ENCODE results near the gene CFAP20.
"Not testable (repeated sequence)": the region's sequence is repeated elsewhere in the genome, so short reads cannot be mapped to it uniquely, and the experiment has no call there.

Gene CFAP20

DNA sequence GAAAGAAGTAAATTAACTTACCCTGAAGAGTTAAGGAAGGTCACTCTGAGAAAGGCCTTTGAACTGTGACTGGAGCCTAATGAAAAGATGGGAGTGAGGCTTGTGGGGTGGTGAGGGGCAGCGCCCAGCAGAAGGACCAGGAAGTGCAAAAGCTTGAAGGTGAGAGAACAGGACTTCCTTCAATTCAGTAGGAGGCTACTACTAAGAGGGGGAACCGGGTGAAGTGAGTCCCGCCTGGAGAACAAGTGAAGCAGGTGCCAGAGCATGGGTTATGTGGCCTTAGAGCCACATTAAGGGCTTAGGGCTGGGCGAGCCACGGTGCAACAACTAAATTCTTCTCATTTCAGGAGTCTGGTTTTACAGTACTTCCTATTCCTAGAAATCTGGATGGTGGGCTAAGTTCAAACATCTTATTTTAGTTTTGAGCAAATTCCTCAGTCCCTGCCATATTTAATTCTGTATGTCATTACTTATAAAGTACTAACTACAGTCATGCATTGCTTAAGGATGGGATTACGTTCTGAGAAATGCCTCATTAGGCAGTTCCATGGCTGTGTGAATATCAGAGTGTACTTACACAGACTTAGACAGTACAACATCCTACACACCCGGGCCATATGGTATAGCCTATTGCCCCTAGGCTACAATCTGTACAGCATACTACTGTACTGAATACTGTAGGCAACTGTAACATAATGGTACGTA is 5.1 kb downstream of the CFAP20 start:
- DNase-seq, result no peak

DNA sequence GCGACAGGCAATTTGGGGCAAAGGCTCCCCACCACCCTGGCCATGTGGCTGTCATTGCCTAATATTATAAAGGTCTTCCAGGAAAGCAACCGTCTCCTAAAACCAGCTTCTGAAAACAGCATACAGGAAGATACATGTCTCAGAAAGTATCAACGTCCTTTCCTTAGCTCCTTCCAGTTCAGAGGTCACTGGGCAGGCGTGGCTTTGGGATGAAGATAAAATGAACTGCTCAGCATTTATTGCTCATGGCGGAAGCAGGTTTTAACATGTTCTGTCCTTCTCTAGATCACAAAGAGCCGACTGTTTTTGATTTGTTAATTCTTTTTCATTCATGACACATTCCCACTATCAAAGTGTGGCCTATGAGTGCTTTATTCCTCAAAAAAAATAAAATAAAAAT is 8.0 kb downstream of the CFAP20 start:
- no peak for DNase-seq

DNA sequence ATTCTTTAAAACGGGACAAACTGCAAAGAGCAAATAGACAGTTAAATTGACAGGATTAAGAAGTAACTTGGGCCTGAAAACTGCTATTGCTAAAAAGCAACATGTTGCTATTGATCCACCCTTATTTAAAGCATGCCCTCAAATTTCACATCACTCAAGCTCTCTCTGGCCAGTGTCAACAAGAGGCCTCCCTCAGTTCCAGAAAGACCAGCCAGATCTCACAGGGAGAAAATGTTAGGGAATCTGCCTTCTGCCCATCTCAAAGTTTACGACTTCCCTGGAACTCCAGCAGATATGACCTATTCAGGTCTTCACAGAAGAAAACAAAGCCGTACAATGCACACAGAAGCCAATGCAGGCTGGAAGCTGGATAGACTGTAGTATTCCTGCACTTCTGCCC is 8.9 kb downstream of the CFAP20 start:
- DNase-seq, result no peak

DNA sequence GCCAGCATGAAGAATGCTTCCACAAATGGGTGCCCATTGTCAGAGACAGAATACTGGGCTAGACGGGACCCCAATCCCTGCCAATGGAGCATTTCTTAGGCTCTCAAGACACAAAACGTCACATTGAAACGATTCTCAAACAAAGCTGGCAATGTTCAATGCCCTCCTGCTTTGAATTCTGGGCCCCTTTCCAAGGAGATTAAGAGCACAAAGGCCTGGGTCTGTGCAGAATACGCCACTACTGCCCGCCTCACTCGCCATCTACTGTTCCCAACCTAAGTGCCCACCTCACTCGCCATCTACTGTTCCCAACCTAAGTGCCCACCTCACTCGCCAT is 9.7 kb downstream of the CFAP20 start:
- no peak for DNase-seq

DNA sequence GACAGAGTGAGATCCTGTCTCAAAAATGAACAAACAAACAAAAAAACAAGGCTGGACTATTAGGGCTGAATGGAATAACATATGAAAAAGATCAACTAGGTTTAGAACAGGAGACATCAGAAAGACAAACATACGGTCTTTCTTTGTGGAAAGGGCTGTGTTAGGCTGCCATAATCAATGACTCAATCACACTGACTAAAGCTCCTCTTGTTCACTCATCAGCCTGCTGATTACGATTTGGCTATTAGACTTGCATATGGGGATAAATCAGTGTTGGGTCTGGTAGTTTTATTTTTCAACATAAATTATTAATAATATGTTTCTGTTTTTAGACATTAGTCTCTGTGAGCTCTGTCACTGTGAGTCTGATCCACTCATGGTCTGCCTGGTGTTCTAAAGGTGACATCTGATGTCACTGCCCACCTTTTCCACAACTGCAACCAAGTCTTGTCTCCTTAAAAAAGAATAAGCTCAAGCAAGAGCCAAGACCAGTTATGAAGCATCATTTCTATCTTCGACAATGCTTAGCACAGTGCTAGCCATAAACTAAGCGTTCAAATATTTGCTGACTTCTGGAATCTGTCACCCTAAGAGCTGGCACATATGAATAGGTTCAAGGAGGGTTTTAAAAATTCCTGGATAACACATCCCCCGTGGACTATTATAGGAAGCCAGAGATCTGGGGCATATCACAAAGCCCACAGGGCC is 10.2 kb downstream of the CFAP20 start:
- DNase-seq, result no peak

DNA sequence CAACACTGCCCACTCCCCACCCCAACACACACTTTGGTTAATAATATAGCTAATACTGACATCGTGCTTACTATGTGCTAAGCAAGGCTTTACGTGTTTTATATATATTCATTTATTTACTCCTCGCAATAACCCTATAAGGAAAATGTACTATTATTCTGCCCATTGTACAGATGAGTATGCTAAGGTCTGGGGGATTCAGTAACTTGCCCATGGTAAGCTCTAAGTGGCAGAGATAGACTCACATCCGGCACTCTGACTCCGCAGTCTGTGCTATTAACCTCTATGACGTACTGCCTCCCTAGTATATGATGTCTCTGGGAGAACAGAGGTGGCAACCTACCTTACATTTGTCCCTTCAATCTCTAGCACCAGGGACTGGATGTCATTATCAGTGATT is 12.7 kb downstream of the CFAP20 start:
- no peak for DNase-seq

DNA sequence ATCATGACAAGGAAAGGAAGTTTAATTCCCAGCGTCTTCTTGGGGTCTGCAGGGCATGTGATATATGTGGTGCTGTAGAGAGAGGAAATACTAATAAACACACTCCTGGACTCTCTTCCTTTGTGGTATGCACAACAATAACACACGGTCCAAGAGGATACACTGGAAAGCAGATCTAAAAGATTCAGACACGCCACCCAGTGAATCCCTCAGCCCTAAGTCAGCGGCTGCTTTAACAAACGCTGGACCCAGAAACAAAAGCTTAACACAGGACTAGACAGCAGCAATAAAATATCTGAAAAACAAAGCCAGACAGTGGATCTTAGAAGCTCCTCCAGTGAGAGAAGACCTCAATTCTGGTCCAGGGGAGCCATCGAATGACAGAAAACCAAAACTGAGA is 13.1 kb downstream of the CFAP20 start:
- DNase-seq, result no peak

DNA sequence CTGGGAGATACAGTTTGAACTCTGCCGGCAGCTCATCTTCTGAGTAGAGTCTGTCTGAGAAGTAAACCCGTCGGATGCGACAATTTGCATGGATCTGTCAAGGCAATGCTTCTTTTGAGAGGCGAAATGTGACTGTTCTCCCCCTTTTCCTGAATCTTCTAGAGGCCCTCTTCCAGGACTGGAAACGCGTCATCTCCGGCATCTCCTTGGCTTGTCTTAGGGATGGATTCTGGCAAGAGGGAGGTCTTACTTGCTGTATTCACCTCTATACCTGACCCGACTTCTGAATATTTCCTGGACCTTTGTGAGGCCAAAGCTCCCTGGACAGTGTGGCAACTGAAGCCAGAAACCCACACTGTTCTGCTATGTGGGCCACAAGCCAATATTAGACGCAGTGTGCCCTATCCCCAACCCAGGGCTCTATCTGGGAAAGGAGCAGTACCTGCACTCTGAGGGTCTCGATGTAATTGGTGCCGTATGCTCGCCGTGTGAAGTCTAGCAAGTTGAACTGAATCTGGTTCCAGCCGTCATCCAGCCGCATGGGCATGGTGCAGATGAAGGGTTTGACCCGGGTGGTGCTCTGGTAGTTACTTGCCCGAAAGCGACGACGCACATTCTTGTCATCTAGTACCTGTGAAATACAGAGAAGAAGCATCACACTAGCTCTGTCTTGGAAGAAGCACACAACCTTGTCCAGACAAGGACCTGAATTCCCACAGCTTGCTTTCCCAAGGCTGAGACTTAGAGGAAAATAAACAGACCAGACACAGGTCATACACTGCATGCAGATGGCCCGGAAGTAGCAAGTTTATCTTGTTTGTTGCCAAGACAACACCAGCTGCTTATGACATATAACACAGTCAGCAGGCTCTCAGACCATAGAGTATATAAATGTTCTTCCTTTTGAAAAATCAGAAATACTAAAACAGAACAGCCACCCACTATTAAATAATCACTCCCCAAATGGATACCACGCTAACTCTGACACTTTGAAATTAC is 14.1 kb downstream of the CFAP20 start:
- no peak for DNase-seq

DNA sequence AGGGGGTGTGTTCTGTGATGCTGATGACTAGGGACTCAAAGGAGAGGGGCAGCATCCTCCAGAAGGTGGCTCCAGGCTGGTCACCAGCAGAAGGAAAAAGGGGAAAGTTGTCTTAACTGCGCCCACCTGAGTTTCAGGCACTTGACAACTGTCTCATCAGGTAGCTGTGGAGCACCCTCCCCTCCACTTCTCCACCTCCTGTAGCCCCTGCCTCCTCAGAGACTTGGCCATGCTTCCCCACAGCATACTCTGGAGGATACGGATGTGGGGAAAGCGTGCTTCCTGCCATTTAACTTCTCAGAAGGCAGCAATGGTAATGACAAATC is 17.9 kb downstream of the CFAP20 start:
- DNase-seq, result no peak

DNA sequence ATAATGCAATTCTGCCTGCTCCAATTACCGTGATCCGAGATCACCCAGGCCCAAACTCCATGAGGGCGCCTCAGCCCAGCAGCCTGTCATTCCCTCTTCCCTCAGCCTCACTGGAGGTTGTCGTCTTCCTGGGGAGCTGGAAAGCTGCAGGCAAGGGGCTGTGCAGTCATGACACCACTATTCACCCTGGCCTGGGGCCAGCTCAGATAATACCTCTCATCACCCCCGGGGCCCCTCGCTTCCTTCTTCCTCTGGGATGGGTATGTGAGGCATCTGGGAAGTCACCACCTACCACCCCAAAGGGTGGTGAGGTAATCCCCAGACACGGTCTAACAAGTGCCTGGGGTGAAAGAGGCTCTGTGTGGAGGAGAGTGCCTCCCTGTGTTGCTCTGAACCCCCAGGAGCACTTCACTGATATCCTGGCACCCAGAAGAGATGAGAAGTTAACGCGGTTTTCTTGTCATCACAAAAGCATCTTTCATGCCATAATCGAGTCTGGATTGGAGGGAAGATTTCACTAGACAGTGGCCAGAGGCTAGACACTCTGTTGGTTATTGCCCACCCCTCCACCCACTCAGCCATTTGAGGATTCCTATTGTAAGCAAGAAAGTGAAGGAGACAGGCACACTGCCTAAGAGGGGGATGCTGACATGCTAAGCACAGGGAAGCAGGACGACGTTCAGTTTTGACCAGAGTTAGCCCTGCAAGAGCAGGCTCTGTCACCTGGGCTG is 18.4 kb downstream of the CFAP20 start:
- no peak for DNase-seq

DNA sequence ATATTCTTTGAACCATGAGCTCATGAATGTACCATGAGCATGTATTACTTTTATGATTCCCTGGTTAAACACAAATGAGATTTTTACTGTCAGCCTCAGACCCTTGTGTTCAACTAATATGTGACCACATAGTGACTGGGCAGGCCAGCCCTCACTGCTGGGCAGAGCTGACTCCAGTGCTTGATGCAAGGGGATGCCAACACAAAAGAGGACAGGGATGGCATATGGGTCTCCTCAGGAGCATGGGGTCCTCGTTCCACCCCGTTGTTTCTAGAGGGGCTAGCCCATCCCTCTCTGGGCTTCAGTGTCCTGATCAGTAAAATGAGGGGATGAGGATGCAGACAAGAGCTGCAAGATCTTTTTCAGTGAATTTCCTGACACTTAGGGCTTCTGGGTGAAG is 19.3 kb downstream of the CFAP20 start:
- no peak for DNase-seq

DNA sequence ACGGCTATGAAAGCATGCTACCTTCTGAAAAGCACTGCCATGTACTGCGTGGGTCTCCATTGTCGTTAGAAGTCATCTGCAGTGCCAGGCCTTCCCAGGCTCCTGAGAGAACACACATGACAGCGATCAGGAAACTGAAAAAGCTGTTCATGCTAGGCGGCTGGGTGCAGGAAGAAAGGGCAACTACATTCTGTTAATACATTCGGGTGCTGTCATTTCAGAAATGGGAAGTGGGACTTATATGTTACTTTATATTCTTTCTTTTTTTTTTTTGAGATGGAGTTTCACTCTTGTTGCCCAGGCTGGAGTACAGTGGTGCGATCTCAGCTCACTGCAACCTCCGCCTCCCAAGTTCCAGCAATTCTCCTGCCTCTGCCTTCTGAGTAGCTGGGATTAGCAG is 19.9 kb downstream of the CFAP20 start:
- DNase-seq, result no peak

DNA sequence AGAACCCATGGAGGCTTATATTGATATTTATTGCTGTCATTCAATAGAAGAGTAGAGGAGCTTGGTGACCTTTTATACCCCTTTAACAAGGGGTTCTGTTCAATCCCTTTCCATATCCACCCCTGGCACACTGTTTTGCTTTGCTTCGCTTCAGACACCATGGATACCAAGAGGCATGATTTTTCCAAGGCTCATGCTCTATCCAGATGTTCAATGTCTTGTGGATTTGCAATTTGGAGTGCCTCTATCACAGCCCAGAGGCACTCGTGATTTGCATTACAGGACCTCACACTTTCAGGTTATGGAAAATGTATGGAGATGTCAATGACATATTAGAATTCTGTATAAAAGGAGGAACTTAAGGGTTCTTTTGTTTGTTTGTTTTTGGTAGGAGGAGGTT is 21.5 kb downstream of the CFAP20 start:
- DNase-seq, result no peak

DNA sequence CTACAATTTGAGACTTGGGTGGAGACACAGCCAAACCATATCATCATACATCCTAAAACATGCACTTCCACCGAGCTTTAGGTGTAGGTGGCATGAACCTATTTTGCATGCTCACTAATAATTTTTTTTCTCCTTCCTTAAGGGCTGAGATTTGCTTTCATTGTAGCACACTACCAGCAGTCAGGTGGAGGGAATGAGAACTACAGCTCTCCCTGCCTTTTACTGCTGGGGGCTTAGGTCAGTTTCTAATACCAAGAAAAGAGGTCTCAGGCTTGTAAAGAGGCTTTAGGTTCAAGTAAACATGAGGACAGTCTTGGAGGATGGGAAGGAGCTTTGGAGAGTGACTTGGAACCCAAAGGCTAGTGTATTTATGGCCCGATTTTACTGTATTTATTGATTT is 22.0 kb downstream of the CFAP20 start:
- DNase-seq, result no peak

DNA sequence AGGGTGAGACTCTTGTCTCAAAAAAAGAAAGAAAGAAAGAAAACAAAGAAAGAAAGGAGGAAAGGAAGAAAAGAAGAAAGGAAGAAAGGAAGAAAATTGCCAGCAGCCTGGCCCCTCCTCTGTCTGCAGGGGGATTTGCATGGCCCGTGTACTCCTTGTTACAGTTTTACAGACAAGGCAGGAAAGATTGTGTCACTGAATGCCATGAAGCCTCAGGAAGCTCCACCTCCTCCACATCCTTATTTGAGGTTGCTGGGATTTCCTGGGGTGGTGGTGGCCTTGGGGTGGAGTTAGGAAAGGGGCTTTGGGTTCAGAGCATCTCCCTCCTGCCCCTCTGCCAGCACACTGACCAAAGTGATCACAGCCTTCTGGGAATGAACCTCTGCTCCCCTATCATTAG is 23.6 kb downstream of the CFAP20 start:
- no peak for DNase-seq

DNA sequence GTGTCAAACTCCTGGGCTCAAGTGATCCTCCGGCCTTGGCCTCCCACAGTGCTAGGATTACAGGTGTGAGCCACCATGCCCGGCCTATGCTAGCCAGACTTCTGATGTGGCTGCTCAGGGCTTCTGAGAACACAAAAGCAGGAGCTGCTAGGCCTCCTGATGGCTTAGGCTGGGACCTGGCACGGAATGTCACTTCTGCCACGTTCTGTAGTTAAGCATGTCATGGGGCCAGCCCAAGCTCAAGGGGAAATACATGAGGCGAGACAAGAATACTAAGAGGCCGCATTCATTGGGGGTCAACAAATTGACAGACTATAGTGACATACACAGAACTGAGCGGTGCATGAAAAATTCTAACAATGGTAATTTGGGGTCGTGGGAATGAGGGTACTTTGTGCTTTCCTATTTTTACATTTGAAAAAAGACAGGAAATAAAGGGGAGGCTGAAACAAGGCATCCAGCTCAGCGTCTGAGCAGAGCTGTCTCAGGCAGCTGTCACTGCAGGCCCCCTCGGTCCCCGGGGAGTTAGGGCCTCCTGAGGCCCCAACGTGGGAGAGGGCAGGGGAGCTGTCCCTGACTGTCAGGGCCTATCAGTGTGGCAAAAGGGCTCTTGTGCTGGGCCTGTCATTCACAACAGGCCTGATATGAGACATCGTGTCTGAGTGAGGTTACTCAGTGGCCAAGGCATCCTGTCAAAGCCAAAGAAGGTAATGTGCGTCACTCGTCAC is 26.4 kb downstream of the CFAP20 start:
- no peak for DNase-seq

DNA sequence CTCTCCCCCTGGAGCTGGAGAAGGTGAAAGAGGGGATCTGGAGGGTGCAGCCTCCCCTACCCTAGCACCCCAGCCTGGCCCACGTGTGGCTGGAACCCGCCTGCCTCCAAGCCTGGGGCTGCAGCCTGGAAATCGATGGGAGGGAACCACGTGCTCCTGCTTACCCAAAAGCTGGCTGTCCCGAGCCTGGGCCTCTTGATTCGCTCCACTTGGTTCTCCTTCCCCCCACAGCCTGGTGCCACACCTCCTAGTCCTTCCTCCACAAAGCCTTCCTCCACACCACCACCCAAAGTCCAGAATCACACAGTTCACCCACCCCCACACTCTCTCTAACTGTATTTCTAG is 29.3 kb downstream of the CFAP20 start:
- DNase-seq, result no peak

DNA sequence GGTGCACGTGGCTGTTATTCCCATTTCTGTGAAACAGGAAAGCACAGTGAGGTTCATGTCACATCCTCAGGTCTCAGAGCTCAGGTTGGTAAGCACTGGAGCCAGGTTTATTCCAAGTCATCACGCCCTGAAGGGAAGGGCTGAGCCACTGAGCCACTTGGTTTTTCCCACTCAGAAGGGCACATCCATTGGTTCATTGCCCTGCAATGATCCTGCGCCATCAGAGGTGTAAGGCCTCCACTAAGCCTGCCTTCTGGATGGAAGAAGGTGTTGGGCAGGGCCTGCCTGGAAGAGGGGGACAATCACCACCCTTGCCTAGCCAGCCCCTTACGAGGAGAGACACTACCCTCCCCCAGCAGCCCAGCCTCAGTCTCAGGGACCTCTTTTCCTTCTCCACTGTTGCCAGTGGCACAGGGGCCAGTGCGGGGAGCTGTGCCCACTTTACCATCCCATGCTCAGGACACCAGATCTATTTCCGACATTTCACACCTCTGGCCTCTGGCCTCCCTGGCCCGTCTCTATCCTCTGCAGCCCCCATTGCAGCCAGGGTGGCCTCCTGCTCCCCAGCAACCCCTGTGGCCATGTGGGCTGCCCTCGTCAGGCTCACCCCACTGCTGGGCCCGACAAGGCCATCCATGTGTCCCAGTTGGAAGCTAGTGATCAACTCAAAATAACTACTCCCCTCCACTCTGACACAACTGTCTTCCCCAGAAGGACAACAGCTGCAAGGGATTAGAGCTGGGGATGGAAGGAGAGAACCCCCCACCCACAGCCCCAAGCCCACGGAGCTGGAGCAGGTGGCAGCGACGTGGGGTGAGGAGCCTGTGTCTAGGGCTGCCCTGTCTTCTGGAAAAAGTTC is 29.9 kb downstream of the CFAP20 start:
- DNase-seq, result no peak

DNA sequence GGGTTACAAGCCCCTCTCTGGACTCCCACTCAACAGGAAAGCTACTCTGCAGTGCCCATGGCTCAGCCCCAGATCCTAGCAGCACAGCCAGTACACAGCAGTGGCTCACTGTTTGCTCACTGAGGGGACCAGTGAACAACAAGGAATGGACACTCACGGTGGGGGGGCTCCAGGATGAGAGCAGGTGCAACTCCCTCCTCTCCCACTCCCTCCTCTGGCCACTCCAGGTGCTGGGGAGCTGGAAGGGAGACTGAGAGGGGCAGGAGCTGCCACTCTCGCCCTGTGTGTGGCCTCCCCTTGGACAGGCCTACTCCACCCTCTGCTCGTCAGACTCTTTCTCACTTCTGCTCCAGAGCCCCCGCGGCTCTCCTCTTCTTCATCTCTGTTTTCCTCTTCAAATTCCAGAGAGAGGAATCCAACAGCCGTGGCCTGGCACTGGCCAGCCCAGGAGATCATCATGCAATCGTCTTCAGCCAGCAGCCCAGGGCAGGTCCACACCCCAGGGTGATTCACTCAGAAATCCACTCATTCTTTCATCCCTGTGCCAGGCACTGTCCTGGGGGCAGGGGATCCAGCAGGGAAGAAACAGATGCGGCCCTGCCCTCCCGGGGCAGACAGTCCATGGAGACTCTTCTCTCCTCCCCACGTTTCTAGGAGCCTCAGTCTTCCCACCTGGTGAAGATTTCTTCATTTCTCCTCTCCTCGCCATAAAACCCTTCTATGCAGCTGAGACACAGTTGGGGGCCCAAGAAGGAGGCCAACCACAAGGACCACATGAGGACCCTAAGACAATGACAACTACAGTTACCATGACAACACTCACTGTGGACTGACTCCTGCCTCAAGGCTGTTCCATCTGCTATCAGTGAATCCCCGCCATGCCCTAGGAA is 30.7 kb downstream of the CFAP20 start:
- DNase-seq, result no peak

DNA sequence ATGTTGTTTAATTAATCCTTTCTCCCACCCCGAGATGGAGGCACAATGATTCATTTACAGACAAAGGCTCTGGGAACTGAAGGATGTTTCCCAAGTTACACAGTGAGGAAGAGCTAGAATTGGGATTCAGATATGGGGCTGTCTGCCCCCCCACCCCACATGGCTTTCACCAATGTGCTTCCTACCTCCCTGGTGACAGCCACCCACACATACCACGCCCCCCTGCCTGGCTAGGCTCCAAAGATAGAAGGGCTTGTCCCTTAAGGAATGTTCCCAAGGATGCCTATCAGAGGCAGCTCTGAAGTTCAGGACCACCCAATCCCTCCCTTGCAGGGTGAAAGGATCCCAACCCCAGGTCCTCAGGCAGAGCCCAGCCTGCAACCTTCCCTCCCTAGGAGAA is 32.9 kb downstream of the CFAP20 start:
- no peak for DNase-seq

DNA sequence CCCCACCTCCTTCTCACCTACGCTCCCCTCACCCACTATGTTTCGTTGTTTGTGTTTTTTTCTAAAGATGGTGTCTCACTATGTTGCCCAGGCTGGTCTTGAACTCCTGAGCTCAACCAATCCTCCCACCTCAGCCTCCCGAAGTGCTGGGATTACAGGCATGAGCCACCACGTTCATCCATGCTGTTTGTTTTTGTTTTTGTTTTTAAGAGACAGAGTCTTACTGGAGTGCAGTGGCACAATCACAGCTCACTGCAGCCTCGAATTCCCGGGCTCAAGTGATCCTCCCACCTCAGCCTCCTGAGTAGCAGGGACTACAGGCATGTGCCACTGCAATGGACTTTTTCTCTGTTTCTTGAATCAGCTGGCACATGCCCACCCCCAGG is 33.6 kb downstream of the CFAP20 start:
- DNase-seq, result not testable (repeated sequence)
